CD4-positive, alpha-beta T cell treated with Interleukin-1 beta for 1 hour (primary cell): ENCODE data around the gene BLTP2.
A peak's percentile ranks its signal among the peaks of the same experiment; 100 is the strongest.
"Not testable (repeated sequence)": the region's sequence is repeated elsewhere in the genome, so short reads cannot be mapped to it uniquely, and the experiment has no call there.

Experiments
- DNase-seq, 2 donors: peaks; one replicate each; pipeline ENCODE4 v3.0.0-alpha.2; 2020 to 2022

Gene BLTP2

DNA sequence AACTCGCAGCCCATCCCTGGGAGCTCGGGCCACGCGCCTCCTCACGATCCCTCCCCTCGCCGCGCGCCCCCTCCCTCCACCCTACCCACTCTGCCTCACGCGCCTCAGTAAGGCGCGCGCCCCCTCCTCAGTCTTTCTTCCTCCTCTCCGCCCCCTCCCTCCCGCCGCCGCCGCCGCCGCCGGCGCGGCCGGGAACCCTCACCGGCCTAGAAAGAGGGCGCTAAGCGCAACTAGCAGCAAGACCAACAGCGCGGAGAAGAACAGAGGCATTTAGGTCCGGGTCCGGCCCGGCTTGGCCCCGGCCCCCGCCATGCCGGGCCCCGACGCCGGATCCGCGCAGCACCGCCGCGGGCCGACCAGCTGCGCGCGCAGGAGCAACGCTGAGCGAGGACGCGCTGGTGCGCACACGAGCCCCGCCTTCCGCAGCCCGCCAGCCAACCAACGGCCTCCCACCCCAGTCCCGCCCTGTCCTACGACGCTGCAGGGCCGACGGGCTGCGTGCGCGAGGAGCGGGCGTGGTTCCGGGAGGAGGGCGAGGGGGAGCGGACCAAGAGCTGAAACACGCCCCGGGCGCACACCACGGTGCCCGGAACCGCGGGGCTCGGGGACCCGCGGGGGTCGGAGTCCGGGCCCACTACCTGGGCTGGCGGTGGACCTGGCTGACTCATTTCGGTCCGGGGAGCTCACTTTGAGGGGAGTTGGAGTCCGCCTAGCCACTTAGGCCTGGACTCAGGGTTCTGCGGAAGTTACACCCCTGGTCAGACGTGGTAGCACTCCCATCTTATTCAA lies at the start of gene BLTP2:
Gene BLTP2, minus strand, starts transcription at position 372 of the 789 bp plus-strand sequence. Its CDS starts 102 bp downstream, at position 270.
- peak; percentile 96 to 97 for DNase-seq

DNA sequence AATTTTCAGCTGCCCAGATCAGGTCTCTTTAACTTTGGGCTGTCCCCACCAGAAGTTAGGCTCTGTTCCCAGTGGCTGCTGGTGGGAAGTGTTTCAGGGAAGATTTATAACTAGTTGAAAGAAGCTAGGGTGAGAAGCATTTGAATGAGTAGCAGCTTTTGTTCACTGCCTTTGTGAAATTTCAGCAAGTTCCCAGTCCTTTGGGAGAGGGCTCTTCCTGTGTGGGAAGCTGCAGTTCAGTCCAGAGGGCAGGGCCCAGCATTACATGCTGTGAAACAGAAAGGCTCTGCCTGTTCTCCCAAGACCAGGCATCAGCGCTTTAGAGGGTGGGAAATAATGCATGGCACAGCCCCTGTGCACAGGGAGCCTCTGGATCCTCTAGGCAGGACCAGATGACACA lies 48.9 kb upstream of the BLTP2 start:
- DNase-seq: no peak

DNA sequence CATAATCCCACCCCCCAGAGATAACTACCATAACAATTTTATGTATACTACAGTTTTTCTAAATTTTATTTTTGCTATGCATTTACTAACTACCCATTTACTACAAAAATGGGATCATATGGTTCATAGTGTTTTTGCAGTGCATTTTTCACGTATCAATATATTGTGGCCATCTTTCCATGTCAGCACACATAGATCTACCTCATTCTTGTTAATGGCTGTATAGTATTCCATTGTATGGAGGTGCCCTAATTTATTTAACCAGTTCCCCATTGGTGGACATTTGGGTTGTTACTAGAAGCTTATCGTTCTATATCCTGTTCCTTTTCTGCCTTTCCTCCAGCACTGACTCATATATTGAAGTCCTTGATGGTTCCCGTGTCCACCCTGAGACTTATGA lies 44.1 kb upstream of the BLTP2 start:
- no peak for DNase-seq

DNA sequence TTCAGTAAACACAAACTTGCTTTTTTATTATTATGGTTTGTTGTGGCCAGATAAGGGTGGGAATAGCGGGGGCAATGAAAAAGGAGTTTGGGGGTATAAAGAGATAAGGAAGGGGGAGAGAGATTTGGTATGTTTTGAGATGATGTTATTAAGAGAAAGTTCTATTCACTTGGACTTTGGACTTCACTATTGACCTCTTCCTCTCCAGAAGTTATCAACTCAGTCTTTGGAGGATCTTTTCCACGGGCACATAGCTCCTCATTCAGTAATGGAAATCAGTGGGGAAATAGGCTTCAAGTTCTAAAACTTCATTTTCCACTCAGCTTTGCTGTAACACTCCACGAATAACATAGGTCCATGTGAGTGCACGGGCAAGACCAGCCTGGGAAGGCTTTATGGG lies 43.5 kb upstream of the BLTP2 start:
- no peak for DNase-seq

DNA sequence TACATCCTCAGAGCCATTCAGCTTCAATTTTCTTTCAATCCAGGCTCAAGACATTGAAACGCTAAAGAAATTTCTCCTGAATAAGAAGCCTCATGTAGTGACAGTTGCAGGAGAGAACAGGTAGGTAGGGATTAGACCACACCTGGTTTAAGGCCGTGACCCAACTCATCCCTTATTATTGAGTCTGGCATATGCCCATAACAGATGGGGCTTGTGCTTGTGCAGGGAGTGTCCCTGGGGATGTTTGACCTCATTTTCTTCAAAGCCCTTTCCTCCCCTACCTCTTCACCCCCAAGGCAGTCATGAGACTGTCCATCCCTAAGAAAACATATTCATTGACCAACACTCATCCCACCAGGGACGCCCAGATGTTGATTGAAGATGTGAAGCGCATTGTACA lies 41.3 kb upstream of the BLTP2 start:
- no peak for DNase-seq

DNA sequence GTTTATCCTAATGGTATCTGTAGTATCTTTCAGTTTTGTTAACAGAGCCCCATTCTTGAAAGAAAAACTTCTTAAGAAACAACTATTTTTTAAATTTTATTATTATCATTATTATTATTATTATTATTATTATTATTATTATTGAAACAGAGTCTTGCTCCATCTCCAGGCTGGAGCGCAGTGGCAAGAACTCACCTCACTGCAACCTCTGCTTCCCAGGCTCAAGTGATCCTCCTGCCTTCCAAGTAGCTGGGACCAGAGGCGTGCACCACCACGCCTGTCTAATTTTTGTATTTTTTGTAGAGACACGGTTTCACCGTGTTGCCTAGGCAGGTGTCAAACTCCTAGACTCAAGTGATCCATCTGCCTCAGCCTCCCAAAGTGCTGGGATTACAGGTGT lies 40.4 kb upstream of the BLTP2 start:
- no peak for DNase-seq

DNA sequence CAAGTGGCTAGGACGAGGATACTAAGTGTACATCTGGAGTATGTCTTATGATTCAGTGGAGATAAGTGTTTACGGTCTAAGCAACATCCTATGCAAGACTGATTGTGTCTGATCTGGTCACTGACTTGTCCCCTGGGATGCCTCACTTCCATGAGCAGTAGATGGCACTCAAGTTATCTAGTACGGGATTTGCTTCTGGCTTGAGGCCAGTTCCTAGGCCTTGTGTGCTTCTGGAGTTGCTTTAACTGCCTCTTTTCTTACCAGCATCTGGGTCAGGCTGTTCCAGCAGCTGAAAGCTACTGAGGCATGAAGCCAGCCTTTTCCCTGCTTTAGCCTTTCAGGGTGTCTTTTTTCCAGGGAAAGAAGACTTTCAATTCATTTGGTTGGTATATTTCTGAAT lies 40.0 kb upstream of the BLTP2 start:
- no peak for DNase-seq

DNA sequence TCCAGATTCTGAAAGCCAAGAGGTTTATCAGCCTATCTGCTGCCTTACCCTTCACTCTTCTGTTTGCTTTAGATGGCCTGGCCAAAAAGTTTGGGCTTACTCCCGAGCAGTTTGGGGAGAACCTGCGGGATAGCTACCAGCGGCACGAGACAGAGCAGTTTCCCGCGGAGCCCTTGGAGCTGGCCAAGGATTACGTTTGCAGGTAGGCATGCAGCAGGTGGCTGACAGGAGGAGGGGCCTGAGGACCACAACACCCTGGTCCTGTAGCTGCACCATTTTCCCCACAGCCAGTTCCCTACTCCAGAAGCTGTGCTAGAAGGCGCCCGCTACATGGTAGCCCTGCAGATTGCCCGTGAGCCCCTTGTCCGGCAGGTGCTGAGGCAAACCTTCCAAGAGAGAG lies 37.7 kb upstream of the BLTP2 start:
- DNase-seq: no peak

DNA sequence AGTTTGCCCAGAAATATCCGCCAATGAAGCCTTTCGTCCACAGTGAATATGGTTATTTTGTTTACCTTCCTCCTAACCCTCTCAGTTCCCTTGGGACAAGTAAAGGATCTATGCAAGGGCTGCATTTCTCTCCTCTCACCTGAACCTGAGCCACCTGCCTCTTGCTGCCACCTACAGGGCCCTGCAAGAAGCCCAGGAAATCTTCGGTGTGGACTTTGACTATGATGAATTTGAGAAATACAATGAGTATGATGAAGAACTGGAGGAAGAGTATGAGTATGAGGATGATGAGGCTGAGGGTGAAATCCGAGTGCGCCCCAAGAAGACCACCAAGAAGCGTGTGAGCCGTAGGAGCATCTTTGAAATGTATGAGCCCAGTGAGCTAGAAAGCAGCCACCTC lies 31.0 kb upstream of the BLTP2 start:
- DNase-seq: peak in 1 of 2 donors; percentile 21

DNA sequence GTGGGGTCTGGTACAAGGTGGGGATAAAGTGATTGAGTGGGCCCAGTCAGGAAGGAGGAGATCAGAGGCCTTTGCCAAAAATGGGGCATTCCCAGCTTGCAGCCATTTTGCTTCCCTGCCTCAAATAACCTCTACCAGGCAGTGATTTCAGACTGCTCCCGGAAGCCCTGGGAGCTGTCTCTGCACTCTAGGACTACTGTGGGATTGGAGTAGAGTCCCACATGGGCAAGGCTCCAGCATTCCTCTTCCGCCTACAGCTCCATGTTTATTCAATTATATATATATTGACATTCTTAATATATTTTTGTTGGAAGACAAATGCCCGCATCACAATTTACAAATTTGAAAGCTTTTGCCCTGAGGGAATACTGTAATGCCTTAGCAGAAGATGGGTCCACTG lies 30.5 kb upstream of the BLTP2 start:
- no peak for DNase-seq

DNA sequence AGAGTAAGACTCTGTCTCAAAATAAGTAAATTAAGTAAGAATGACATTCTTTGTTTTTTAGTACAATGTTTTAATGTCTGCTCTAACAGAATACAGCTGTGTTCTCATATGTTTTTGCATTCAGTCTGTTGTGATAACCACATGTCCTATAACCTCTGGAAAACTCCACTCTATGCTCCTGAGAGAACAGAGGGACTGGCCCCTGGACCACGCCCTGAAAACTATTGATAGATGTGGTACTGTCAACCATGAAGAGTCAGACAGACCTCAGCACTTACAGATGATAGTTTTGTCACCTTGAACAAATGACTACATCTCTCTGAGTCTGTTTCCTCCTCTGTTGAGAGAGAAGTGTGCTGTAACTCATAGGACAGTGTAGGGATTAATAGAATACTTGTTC lies 25.0 kb upstream of the BLTP2 start:
- no peak for DNase-seq

DNA sequence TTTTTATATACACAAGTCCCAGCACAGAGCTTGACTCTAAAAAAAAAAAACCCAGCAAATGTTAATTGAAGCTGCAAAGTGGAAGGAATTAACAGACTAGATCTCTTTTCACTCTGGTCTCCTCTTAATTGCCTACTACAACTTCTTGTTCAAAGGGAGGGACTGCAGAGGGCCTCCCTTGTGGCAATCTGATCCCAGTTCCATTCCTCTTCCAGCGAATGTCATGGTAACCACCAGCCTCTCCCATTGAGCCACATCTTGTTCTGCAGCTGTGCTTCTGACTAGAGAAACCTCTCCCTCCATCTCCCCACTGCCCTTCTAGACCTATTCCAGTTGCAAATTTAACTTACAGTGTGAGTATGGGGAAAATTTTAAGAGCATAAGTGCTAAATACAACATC lies 22.9 kb upstream of the BLTP2 start:
- DNase-seq: no peak

DNA sequence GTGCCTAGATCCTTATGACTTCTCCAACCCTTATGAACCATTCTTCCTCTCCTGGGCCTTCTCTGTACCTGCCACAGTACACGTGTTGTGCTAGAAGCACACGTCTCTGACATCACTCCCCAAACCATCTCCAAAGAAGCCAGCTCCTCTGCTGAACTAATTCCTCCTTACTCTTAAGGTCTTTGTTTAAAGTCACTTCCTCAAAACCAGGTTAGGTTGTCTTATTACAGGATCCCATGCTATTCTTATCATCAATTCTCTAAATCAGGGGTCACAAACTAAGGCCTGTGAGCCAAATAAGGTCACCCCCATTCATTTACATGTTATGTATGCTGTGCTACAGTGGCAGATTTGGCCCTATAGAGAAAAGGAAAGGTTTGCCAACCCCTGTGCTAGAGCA lies 21.0 kb upstream of the BLTP2 start:
- DNase-seq: no peak

DNA sequence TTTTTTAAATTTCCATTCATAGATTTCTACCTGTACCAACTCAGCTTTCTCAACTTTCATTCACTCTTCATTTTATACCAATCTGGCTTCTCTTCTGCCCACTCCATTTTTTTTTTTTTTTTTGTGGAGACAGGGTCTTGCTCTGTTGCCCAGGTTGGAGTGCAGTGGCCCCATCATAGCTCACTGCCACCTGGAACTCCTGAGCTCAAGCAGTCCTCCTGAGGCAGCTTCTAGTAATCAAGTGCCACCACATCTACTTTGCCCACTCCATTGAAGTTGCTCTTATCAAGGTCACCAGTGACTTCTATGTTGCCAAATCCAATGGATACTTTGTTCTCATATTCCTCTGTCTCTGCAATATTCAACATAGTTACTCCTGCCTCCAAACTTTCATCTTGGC lies 18.8 kb upstream of the BLTP2 start:
- no peak for DNase-seq

DNA sequence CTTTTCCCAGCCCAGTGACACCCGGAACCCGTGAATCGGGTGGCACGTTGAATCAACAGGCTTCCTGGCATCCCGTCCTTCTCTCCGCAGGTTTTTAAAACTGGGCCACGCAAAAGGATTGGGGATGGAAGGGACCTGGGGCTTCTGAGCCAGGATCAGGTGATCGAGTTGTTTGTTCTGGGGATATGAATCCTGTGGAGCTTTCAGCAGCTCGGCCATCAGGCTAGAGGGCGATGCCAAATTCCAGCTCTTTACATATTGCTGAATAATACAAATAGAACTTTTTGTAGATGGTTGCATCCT lies 17.5 kb upstream of the BLTP2 start:
- DNase-seq: no peak

DNA sequence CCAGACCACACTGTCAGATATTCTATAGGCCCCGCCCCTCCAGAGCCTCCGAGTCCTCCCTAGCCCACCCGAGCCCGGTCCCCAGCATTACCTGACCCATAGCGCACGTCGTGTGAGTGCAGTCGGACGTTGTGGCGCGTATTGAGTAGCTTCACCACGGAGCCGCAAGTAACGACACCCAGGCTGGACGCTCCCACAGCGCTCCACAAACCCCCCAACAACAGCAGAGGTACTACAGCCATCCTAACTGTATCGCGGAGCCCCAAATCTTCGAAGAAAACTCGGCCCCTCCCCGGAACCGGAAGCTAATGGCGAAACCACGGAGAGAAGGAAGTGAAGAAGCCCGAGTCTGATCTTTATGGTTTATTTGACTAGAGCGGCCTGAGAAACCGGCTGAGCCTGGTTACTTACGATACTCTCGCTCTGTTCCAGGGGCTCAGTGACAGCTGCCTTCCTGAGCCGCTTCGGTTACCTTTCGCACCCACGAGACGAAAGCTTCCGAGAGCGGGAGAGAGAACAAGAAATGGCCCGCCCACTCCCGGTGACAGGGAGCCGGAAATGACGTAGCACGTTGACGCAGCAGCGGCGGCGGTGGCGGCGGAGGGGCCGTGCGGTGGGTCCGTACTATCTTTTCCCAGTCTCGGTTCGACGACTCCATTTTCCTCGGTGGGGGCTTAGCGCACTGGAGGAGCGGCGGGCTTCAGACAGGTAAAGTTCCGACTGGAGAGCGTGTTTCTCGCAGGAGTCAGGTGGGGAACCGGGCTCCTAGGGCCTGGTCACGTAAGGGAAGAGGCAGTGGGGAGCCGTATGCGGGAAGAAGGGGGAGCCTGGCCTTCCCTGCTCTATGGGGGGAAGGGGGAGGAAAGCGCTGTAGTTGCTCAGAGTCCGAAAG lies 16.9 kb upstream of the BLTP2 start, which contains the start of the genes SDF2 and SUPT6H:
Gene SDF2, minus strand, starts transcription at position 272 of the 892 bp plus-strand sequence. Its CDS starts 30 bp downstream, at position 242.
Gene SUPT6H, plus strand, starts transcription at position 571 of the 892 bp plus-strand sequence. CDS start 11,197 bp downstream, outside the sequence.
- peak; percentile 90 to 92 for DNase-seq

DNA sequence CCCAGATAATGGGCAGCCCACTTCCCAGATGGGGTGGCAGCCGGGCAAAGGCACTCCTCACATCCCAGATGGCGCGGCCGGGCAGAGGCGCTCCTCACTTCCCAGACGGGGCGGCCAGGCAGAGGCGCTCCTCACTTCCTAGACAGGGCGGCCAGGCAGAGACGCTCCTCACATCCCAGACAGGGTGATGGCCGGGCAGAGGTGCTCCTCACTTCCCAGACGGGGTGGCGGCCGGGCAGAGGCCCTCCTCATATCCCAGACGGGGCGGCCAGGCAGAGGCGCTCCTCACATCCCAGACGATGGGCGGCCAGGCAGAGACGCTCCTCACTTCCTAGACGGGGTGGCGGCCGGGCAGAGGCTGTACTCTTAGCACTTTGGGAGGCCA lies 14.5 kb upstream of the BLTP2 start:
- not testable (repeated sequence) for DNase-seq

DNA sequence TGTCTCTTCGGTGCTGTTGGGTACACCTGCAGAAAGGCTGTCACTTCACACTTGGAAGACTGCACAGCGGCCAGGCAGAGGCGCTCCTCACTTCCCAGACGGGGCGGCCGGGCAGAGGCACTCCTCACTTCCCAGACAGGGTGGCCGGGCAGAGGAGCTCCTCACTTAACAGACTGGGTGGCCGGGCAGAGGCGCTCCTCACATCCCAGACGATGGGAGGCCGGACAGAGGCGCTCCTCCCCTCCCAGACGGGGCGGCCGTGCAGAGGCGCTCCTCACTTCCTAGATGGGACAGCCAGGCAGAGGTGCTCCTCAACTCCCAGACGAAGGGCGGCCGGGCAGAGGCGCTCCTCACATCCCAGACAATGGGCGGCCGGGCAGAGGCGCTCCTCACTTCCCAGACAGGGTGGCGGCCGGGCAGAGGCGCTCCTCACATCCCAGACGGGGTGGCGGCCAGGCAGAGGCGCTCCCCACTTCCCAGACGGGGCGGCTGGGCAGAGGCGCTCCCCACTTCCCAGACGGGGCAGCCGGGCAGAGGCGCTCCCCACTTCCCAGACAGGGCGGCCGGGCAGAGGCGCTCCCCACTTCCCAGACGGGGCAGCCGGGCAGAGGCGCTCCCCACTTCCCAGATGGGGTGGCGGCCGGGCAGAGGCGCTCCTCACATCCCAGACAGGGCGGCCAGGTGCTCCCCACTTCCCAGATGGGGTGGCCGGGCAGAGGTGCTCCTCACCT lies 14.0 kb upstream of the BLTP2 start:
- DNase-seq: not testable (repeated sequence)

DNA sequence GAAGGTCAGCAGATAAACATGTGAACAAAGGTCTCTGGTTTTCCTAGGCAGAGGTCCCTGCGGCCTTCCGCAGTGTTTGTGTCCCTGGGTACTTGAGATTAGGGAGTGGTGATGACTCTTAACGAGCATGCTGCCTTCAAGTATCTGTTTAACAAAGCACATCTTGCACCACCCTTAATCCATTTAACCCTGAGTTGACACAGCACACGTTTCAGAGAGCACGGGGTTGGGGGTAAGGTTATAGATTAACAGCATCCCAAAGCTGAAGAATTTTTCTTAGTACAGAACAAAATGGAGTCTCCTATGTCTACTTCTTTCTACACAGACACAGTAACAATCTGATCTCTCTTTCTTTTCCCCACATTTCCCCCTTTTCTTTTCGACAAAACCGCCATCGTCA lies 13.4 kb upstream of the BLTP2 start:
- DNase-seq: not testable (repeated sequence)

DNA sequence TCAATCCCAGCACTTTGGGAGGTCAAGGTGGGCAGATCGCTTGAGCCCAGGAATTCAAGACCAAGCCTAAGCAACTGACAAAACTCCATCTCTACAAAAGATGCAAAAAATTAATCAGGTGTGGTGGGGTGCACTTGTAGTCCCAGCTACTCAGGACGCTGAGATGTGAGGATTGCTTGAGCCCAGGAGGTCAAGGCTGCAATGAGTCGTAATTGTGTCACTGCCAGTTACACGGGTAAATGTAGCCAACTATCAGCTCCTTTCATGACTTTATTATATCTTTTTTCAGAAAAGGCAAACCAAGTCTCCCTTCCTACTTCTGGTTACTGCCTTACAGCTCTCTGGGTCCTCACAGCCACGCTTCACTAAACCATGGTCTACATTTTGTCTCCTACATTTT lies 12.8 kb upstream of the BLTP2 start:
- DNase-seq: no peak

DNA sequence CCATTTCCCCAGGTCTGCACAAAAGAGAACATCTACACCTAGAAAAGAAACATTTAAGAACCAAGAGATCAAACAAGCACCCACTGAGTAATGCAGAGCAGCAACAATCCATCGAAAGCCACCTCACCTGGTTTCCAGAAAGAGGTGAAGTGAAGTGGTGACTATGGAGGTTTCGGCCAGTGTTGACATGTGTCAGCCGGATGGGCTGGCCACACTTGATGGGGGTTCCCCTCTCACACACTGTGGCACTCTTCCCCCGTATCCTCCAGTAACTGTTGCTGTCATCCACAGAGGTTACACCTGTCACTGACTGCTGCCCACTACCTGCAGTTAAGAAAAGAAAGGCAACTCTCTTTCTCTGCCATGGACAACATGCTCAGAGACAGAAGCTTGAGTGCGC lies 10.2 kb upstream of the BLTP2 start:
- no peak for DNase-seq

DNA sequence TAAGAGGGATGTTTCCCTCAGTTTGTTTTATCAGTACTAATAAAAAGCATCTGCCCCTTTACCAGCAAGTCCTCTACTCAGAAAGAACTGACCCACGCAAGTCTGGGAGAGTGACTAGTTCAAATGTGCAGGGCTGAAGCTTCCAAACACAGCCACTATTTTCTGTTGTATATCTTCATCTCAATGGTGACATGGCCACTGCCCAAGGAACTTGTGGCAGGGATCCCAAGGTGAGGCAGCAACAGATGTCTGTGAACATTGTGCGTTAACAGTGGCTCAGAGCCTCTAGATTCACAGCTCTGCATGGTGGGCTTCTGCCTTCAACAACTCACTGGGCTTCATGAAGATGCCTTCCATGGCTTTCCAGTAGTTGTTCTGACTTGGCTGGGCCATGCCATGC lies 3.7 kb upstream of the BLTP2 start:
- DNase-seq: no peak

DNA sequence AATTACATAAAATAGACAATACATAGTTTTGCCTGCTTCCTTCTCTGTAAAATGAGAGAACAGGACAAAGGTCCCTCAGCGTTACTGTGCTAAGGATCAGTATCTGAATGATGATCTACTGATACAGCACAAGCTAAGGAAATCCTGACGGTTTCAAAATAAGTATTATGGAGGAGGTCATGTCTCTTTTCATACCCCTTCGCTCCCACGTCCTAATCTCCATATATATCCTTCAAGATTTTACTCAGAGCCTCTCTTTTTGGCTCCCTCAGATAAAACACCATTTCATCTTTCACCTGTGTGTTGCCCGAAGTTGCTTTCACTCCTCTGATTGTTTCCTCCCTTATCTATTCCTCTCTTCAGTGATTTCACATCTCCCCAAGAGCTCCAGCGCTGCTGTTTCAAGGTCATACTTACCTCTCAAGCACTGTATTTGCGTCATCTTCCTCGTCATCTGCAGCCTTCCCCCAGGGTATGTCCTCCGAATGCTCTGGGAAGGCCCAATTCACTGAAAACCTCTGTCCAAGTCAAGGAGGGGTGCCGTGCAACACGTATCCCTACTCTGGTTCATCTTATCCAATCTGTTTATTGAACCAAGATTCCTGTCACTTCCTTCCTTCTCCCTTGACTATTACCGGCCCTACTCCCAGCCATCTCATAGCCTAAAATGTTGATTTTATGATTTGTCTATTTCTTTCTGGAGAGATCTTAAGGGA lies 1.2 kb upstream of the BLTP2 start:
- DNase-seq: peak in 1 of 2 donors; percentile 16
